PC-3 (cell line): ENCODE results near the gene TRIM75.

ENCODE experiments used
- EZH2 ChIP-seq: fragments of 300-600 bp; sonication (generic); IDR thresholded peaks from one replicate; pipeline ENCODE4 v1.6.1; 2017; ENCODE audit warnings: antibody characterized with exemption, mild to moderate bottlenecking, low read length; ENCODE audit not compliant: unreplicated experiment
- EZH2phosphoT487 ChIP-seq: fragments of 300-600 bp; sonication (generic); IDR thresholded peaks from 2 replicates; pipeline ENCODE4 v1.6.1; 2018; ENCODE audit warnings: mild to moderate bottlenecking, antibody characterized with exemption, low read length, borderline replicate concordance
- TF ChIP-seq, protein P1 (sequence below): fragments of 300-600 bp; sonication (generic); conservative IDR thresholded peaks from 2 replicates; pipeline ENCODE4 v1.5.1; 2017; ENCODE audit warnings: antibody characterized with exemption, low read depth, mild to moderate bottlenecking, low read length

DNA sequence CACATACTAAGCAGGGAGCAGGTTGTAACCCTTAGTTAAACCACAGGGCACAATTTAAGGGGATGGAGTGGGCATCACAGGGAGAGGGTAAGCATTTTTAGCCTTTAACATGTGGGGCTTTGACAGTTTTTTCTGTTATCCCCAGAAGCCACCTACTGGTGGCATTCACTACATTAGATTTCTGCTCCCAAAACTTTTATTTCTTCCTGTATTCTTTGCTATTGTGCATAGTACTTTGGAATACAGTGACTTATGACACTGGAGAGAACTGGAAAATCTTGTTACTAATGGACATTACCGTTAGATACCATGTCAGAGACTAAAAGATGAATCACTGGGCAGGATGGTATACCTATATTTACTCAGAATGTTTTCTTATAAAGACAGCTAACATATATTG, 7.3 kb downstream of the TRIM75 start:
- TF ChIP-seq, protein P1, sequence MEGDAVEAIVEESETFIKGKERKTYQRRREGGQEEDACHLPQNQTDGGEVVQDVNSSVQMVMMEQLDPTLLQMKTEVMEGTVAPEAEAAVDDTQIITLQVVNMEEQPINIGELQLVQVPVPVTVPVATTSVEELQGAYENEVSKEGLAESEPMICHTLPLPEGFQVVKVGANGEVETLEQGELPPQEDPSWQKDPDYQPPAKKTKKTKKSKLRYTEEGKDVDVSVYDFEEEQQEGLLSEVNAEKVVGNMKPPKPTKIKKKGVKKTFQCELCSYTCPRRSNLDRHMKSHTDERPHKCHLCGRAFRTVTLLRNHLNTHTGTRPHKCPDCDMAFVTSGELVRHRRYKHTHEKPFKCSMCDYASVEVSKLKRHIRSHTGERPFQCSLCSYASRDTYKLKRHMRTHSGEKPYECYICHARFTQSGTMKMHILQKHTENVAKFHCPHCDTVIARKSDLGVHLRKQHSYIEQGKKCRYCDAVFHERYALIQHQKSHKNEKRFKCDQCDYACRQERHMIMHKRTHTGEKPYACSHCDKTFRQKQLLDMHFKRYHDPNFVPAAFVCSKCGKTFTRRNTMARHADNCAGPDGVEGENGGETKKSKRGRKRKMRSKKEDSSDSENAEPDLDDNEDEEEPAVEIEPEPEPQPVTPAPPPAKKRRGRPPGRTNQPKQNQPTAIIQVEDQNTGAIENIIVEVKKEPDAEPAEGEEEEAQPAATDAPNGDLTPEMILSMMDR = peak; percentile 55
- no peak for TF ChIP-seq EZH2phosphoT487
- no peak for TF ChIP-seq EZH2
